ENCODE measurements around the gene SLBP. TPM values are rescaled to one million over a fixed set of nuclear protein-coding genes. Genes with fewer than 3 reads are reported as not detected.

SLBP gene
- polyA plus RNA-seq, 1 experiment = 36.9 TPM

- CTCF ChIA-PET = no interaction called here
- POLR2A ChIA-PET = no interaction called here
These were observed 4.2 kb upstream of the SLBP start for GRCh38 chr4:1716065-1716945.

GRCh38 chr4:1715002-1715758 is 3.1 kb upstream of the SLBP start:
- ChIA-PET CTCF (interaction anchor here (1.4 kb wide), 1 partner anchor 22 kb away, joined by 5 read pairs; no protein-coding TSS in a partner anchor), POLR2A (no interaction called here)
- DNase-seq (ENCODE audit: low read depth) = no peak
- peaks cover 16% of the 10 kb centered on the region for H3K36me3 ChIP-seq (ENCODE audit: control insufficient read depth, insufficient read depth, low read length)
- H3K27me3 ChIP-seq (ENCODE audit: control insufficient read depth, insufficient read depth, low read length) = no peaks in the 10 kb centered on the region
- H3K4me3 ChIP-seq (ENCODE audit: low read depth, low read length) = no peak overlapping the region
- no peak for TF ChIP-seq CTCF (IDR thresholded peaks at IDR 0.05; ENCODE audit: insufficient read depth, low read depth, low read length)

More at GRCh38 chr4:1716065-1716945, 4.2 kb upstream of the SLBP start:
- Histone ChIP-seq H3K36me3 (ENCODE audit: control insufficient read depth, insufficient read depth, low read length) (peaks cover 16% of the 10 kb centered on the region), H3K4me3 (ENCODE audit: low read depth, low read length) (no peak overlapping the region), H3K27me3 (ENCODE audit: control insufficient read depth, insufficient read depth, low read length) (no peaks in the 10 kb centered on the region)
- no peak for DNase-seq (ENCODE audit: low read depth)
- TF ChIP-seq CTCF (IDR thresholded peaks at IDR 0.05; ENCODE audit: insufficient read depth, low read depth, low read length) = no peak

GRCh38 chr4:1714303-1715001 is 2.3 kb upstream of the SLBP start:
- H3K36me3 ChIP-seq (ENCODE audit: control insufficient read depth, insufficient read depth, low read length) = peaks cover 19% of the 10 kb centered on the region
- no peaks in the 10 kb centered on the region for H3K27me3 ChIP-seq (ENCODE audit: control insufficient read depth, insufficient read depth, low read length)
- no peak for DNase-seq (ENCODE audit: low read depth)
- CTCF ChIA-PET = interaction anchor here (1.1 to 1.4 kb wide), 2 partner anchors 8 to 21 kb away, joined by 3 to 5 read pairs; no protein-coding TSS in a partner anchor
- H3K4me3 ChIP-seq (ENCODE audit: low read depth, low read length) = no peak overlapping the region
- POLR2A ChIA-PET = no interaction called here
- no peak for TF ChIP-seq CTCF (IDR thresholded peaks at IDR 0.05; ENCODE audit: insufficient read depth, low read depth, low read length)

- DNase-seq (ENCODE audit: low read depth) = no peak
- POLR2A ChIA-PET = no interaction called here
- no peaks in the 10 kb centered on the region for H3K27me3 ChIP-seq (ENCODE audit: control insufficient read depth, insufficient read depth, low read length)
- peak overlapping the region; percentile 74 for H3K4me3 ChIP-seq (ENCODE audit: low read depth, low read length)
- TF ChIP-seq CTCF (IDR thresholded peaks at IDR 0.05; ENCODE audit: insufficient read depth, low read depth, low read length) = no peak
- CTCF ChIA-PET = interaction anchor here (0.9 to 13.6 kb wide), 4 partner anchors 9 to 21 kb away, joined by 3 to 152 read pairs (median 5); no protein-coding TSS in a partner anchor
- peaks cover 19% of the 10 kb centered on the region for H3K36me3 ChIP-seq (ENCODE audit: control insufficient read depth, insufficient read depth, low read length)
These were observed 1.1 kb upstream of the SLBP start for GRCh38 chr4:1713003-1713851.
